Measurements from ENCODE around the gene HOXC5.
A peak's percentile ranks its signal among the peaks of the same experiment; 100 is the strongest.

HOXC5 gene

GRCh38 chr12:54006559-54007220 lies 26.2 kb upstream of the HOXC5 start:
- DNase-seq (ENCODE audit: low spot score) = no peak

- DNase-seq (ENCODE audit: low spot score) = no peak
Measured at GRCh38 chr12:54007538-54008259, 25.2 kb upstream of the HOXC5 start.

- DNase-seq (ENCODE audit: low spot score) = no peak
Measured at GRCh38 chr12:54008260-54008552, 24.6 kb upstream of the HOXC5 start.

- DNase-seq (ENCODE audit: low spot score) = no peak
Measured at GRCh38 chr12:54009171-54010052, 23.4 kb upstream of the HOXC5 start.

- no peak for DNase-seq (ENCODE audit: low spot score)
Measured at GRCh38 chr12:54010053-54010971, 22.5 kb upstream of the HOXC5 start.

GRCh38 chr12:54010972-54011664 lies 21.7 kb upstream of the HOXC5 start:
- no peak for DNase-seq (ENCODE audit: low spot score)

GRCh38 chr12:54011665-54012532 lies 21.0 kb upstream of the HOXC5 start:
- DNase-seq (ENCODE audit: low spot score) = no peak

- no peak for DNase-seq (ENCODE audit: low spot score)
Measured at GRCh38 chr12:54012631-54013409, 20.0 kb upstream of the HOXC5 start.

GRCh38 chr12:54014377-54015017 lies 18.4 kb upstream of the HOXC5 start:
- DNase-seq (ENCODE audit: low spot score) = no peak

GRCh38 chr12:54015018-54015931 lies 17.6 kb upstream of the HOXC5 start:
- no peak for DNase-seq (ENCODE audit: low spot score)

GRCh38 chr12:54016051-54016450 lies 16.8 kb upstream of the HOXC5 start:
- DNase-seq (ENCODE audit: low spot score) = no peak

- no peak for DNase-seq (ENCODE audit: low spot score)
Measured at GRCh38 chr12:54016478-54016964, 16.3 kb upstream of the HOXC5 start.

- no peak for DNase-seq (ENCODE audit: low spot score)
Measured at GRCh38 chr12:54017027-54017788, 15.6 kb upstream of the HOXC5 start.

GRCh38 chr12:54017878-54018467 lies 14.9 kb upstream of the HOXC5 start:
- DNase-seq (ENCODE audit: low spot score) = peak; percentile 38

- no peak for DNase-seq (ENCODE audit: low spot score)
Measured at GRCh38 chr12:54018468-54018984, 14.3 kb upstream of the HOXC5 start.

GRCh38 chr12:54019091-54019811 lies 13.6 kb upstream of the HOXC5 start:
- no peak for DNase-seq (ENCODE audit: low spot score)
